Pulmonary artery endothelial cell (primary cell): ENCODE measurements around the gene NLGN1. TPM values are rescaled to one million over a fixed set of nuclear protein-coding genes. Genes with fewer than 3 reads are reported as not detected.
A peak's percentile ranks its signal among the peaks of the same experiment; 100 is the strongest.

Experiments used
- DNase-seq: peaks from one replicate; pipeline ENCODE4 v3.0.0-alpha.2; 2011; ENCODE audit warnings: low read depth, low spot score
- total RNA-seq: library from RNA; depleted of rRNA; stranded (reverse); fragments of >200 nt; gene quantifications from 2 replicates; pipeline ENCODE4 v1.2.3, GENCODE V29; 2014

Gene NLGN1
- total RNA-seq, 1 donor from 2014 or later = 37.5 TPM

GRCh38 chr3:174068035-174068434 lies 670.5 kb downstream of the NLGN1 start:
- no peak for DNase-seq

DNA sequence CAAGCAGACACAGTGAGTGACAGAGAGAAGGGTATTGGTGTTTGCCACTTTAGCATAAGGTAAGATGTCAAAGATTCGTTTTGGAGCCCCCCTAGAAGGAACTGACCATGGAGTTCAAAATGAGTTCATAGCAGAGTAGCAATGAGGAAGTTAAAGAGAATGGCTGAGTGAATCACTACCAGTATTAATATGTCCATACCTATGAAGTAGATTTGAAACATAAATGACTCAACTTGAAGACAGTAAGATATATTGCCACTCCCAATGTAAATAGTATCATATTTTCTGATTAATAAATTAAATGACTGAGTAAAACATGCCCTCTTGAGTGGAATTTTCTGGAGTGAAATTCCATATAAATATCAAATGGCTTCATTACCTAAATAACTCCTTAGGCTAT lies 675.1 kb downstream of the NLGN1 start:
- DNase-seq = no peak

DNA sequence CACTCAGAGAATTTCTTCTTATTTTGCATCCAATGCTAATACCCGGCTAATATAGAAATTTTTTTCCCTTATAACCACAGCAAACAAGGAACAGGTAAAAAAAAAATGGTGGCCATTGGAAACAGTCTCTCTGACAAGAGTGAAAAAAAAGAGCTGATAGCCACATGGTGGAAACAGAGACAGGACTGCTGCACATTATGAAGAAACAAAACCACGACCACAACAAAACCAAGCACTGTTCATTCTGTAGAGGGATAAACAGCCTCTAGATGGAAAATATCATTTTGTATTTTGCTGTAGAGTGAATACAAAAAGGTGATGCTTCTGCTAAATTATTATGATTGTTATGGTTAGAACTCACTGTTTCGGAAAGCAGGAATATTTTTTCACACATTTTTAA lies 686.2 kb downstream of the NLGN1 start:
- DNase-seq = no peak

DNA sequence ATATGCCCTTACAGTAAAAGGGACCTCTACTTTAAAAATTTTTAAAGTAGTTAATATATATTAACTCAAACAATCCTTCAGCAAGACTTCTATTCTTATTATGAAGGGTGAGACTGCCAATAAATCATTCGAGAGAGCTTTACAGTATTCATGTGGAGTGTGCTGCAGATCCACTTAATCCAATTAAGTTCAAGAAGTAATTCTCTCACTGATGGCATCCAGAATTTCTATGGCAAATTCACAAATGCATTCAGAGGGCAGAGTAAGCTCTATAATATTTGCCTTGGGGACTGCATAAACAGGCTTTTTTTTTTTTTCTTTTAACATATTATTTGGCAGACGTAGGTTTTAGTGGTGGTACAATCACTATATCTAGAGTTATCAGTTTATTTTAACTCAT lies 692.0 kb downstream of the NLGN1 start:
- DNase-seq = no peak

GRCh38 chr3:174094669-174095068 lies 697.1 kb downstream of the NLGN1 start:
- no peak for DNase-seq

DNA sequence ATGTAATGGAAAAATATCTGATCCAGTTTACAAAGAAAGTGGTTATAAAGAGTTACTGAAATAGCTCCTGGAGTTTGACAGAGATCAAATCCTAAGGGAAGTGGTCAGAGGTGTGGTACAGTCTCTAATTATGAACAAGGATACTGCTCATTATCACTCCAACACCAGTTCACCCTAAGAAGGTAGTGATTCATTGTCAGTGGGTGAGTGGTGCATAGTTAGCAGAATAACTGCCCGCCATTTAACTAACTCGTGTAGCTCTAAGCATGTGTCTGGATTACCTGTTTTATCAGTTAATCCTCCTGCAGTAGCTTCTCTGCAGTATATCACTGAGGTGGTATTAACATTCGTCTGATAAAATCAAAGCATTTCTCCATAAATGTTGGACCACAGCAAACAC lies 700.1 kb downstream of the NLGN1 start:
- DNase-seq = no peak

GRCh38 chr3:174098746-174099145 lies 701.2 kb downstream of the NLGN1 start:
- DNase-seq = no peak

DNA sequence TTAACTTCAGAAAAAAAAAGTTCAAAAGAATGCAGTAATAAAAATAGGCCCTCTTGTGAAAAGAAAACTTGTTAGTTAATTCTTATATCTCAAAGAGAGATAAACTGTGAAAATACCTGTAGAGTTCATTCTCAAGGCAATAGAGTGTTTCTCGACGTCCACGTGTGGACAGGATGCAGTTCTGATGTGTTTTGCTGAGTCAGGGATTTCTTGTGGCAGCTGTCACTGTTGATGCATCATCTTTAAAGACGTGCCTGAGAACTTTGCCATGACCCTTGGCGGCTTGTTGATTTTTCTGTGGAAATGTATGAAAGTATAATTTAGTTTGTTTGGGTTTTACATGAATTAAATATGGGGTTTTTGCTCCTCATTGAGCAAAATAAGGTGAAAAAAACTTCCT lies 702.2 kb downstream of the NLGN1 start:
- no peak for DNase-seq

GRCh38 chr3:174100744-174101143 lies 703.2 kb downstream of the NLGN1 start:
- no peak for DNase-seq

- DNase-seq = no peak
Measured at GRCh38 chr3:174101244-174101643, 703.7 kb downstream of the NLGN1 start.

DNA sequence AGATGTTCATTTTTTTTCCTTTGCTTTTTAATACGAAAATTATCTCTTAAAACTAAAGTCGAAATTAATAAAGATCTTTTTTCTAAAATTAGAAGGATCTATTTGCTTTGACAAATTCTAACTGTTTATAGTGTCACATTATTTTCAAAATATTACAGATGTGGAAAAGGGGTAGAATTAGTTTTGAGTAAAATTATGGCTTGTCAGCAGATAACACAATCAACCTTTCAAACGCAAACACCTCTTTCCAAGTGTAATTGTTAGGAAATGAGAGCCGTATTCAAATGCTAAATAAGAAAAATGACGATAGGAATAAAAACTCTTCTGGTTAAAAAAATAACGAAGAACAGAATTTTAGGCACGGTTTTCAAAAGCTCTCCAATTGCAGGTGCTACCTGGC lies 704.7 kb downstream of the NLGN1 start:
- no peak for DNase-seq

- no peak for DNase-seq
Measured at GRCh38 chr3:174102866-174103265, 705.3 kb downstream of the NLGN1 start.

GRCh38 chr3:174110761-174111160 lies 713.2 kb downstream of the NLGN1 start:
- no peak for DNase-seq

GRCh38 chr3:174111776-174112175 lies 714.2 kb downstream of the NLGN1 start:
- DNase-seq = no peak

DNA sequence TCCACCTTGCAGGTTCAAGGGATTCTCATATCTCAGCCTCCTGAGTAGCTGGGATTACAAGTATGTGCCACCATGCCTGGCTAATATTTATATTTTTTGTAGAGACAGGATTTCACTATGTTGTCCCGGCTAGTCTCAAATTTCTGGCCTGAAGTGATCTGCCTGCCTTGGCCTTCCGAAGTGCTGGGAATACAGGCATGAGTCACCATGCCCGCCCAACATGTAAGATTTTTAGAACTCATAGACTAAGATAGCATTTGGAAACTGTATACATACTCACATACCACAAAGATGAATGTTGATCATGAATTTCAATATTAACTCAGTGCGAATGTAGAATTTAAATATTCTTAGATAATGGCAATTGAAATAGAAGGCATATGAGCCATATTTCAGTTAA lies 718.9 kb downstream of the NLGN1 start:
- DNase-seq = no peak

DNA sequence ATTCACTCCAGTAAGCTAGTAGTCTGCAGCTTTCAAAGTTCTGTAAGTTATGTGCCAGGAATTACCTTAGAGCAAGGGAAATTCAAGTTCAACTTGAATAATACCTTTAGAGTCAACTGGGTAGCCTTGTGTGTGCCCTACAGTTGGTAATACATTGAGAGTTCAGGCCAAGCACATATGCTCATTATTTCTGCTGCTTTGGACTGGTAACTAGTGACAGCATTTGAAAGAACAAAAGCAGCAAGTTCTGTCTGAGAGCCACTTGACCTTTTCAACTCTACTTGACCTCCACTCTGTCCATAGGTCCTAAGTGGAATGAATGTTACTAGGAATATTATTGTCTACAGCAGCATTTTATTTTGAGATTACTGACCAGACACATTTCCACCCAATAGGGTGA lies 723.5 kb downstream of the NLGN1 start:
- DNase-seq = no peak

- DNase-seq = no peak
Measured at GRCh38 chr3:174122411-174122810, 724.9 kb downstream of the NLGN1 start.

GRCh38 chr3:174125267-174125824 lies 727.8 kb downstream of the NLGN1 start:
- DNase-seq = peak; percentile 10

DNA sequence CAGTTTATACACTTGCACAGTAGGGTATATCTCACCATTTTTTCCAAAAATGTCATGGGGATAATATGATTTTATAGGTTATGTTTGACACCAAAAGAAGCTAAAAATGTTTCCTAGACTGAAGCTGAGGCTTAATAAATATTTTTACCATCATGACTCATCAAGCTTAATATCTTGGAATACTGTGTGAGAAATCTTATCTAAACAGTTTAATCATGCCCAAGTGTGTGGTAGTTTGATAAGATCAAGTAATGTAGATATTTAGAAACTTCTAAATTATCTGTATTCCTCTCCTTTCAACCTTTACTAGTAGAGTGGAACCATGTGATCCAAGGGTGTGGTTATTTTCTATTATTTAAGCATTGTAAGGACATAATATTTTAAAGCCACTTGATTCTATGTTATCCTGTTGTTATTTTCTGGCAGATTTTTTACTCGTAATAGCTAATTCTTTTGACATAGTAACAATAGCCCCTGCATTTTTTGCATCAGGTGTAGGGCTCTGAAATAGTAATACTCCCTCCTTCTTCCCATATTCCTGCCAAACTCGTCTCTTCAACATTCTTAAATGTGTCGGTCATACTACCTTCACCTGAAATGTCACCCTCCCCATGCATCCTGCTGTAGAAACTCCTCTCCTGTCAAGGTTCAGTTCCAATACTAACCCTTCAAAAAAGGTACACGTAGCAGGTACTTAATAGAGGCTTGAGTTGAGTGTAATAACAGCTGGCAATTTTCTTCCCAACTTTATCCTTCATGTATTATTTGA lies 729.6 kb downstream of the NLGN1 start:
- no peak for DNase-seq

GRCh38 chr3:174132006-174132405 lies 734.5 kb downstream of the NLGN1 start:
- no peak for DNase-seq

- no peak for DNase-seq
Measured at GRCh38 chr3:174132421-174133042, 735.0 kb downstream of the NLGN1 start.

GRCh38 chr3:174146008-174146407 lies 748.5 kb downstream of the NLGN1 start:
- no peak for DNase-seq

DNA sequence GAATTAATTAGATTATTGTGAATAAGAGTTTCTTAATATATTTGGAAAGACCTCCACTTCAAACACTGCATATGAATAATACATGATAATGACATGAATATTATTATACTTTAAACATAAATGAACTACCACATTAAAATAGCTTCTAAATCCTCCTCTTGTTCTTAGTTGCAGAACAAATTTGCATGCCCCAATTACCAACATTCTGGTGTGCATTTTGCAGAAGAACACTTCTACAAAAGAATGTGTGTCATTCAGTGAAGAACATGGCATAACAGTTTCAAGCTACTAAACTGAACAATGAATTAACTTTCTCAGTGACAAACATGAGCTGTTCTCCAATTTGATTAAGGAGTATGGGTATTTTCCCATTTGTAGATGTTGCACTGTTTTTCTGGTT lies 750.3 kb downstream of the NLGN1 start:
- DNase-seq = no peak
